GM11168 (cell line): Measurements from ENCODE around the gene FRMD4A.

ENCODE experiments used
- in situ Hi-C: fragments of 300-500 bp; cut with MboI; formaldehyde crosslinking; loops from one replicate; pipeline ENCODE4 v1.12.0; 2022; ENCODE audit warnings: low sequenced_read_pairs; ENCODE audit not compliant: unreplicated experiment

FRMD4A gene

DNA sequence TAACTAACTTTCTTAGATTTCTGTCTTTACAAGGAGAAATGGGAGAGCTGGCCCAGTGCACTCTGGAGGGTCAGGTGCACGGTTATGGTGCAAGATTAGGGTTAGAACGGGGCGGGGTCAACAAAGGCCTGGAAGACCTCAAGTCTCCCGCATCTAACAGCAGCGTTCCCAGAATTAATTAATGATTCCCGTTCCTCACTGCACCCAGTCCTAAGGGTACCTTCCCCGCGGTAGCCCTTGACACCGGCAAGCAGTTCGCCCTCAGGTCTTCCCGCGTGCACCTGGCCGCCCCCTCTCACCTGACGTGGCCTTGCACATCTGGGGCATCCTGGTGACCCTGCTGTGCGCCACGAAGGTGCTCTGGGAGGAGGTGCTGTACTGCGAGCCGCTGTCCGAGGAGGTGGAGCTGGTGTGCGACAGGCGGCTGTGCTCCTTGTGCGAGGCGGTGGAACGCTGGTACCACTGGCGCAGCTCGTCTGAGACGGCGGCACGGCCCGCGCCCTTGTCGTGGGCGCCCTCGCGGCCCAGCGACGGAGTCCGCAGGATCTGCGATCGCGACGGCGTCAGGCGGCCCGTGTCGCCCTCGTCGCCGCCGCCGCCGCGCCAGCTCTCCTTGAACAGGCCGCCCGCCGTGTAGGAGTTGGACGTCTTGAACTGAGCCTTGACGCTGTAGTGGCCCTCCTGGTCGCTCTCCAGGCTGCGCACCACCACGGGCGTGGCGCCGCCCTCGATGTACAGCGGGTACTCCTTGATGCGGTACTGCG is 674.2 kb downstream of the FRMD4A start:
- in situ Hi-C loops = no loop called here

GRCh38 chr10:13654846-13655245 is 675.9 kb downstream of the FRMD4A start:
- in situ Hi-C loops = no loop called here

GRCh38 chr10:13654118-13654830 is 676.5 kb downstream of the FRMD4A start:
- in situ Hi-C loops = no loop called here

DNA sequence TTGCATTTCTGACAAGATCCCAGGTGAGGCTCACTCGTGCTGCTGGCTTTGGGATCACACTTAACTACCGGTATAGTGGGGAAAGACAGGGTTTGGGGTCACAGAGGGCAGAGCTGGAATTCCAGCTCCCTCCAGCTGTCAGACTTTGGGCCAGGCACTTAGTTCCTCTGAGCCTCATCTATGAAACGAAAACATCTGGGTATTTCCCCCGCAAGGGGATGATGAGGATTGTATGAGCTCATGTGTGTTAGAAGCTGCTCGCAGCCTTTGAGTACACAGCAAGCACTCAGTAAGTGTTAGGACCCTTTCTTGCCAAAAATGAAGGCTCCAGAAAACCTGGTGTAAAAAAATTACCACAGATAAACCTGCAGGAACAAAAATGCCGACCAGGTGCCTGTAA is 677.9 kb downstream of the FRMD4A start:
- in situ Hi-C loops = no loop called here

- in situ Hi-C loops = no loop called here
Observed at GRCh38 chr10:13651969-13652720, 678.6 kb downstream of the FRMD4A start.

- in situ Hi-C loops = no loop called here
Observed at GRCh38 chr10:13650961-13651360, 679.8 kb downstream of the FRMD4A start.

GRCh38 chr10:13649844-13650520 is 680.7 kb downstream of the FRMD4A start:
- in situ Hi-C loops = loop anchor here (5.0 kb wide), 1 partner anchor 127 kb away; no protein-coding TSS in a partner anchor

DNA sequence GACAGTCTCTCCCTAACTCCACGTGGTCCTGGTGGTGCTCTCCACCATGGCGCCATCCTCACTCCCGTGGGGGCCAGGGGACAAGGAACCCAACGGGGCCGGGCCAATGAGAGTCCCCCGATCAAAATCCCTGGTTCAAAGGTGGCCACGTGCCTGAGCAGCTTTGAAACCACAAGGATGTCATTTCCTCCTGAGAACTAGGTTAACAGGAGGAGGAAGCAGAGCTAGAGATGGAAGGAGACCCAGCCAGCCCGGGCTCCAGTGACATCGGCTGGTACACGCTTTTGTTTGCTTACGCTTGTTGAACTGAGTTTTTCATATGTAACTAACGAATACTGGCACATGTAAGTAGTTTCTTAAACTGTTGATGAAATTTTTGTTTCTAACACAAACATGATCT is 682.3 kb downstream of the FRMD4A start:
- in situ Hi-C loops = loop anchor here (5.0 kb wide), 1 partner anchor 129 kb away; no protein-coding TSS in a partner anchor

GRCh38 chr10:13644866-13645265 is 685.9 kb downstream of the FRMD4A start:
- in situ Hi-C loops = loop anchor here (5.0 kb wide), 1 partner anchor 132 kb away; no protein-coding TSS in a partner anchor

DNA sequence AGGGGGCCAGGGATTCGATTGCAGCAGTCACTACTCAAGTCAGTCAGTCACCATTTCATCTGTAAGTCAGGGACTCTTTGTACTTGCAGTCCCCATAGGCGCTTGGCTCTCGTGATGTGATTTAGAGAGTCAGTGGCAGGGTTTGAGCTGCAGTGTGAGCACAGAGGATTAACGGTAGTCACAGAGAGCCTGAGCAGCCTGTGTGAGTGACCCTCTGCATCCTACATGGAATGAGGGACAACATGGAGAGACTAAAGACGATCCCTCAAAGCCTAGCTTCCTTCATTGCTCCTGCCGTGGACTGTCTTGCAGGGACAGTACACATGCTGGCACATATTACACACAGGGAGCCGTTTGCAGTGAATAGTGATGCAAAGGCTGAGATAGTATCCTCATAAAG is 687.7 kb downstream of the FRMD4A start:
- in situ Hi-C loops = no loop called here

DNA sequence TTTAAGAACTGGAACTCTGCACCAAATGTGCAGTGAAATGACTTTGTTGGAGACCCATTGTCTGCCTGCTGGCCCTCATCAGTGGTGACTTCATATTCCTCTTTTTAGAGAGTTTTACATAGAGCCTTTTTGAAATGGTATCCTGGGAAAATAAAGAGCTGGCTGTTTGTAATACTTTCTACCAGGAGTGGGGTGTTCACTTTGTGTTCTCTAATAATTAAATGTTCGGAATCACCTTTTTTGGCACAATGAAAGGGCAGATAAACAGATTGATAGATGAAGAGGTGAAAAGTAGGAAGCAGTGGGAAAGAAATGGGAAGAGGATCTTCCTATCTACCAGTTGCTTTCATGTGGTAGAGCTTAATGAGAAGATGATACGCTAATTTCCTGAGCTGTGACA is 688.4 kb downstream of the FRMD4A start:
- in situ Hi-C loops = no loop called here

DNA sequence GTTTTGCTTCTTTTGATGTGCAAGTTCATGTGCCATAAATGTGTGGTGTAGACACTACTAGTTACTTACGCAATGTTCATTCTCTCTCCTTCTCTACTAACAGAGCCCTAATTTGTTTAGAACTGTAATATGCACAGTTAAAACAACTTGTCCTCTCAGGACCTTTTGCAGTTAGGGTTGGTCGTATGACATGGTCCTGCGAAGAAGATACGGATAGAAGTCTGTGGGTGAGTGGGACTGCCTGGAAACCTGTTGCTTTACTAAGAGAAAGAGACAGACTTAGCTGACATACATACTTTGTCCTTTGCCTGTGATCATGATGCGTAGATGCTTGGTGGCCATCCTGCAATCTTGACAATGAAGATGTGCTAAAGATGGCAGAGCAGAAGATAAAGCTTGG is 692.8 kb downstream of the FRMD4A start:
- in situ Hi-C loops = no loop called here

DNA sequence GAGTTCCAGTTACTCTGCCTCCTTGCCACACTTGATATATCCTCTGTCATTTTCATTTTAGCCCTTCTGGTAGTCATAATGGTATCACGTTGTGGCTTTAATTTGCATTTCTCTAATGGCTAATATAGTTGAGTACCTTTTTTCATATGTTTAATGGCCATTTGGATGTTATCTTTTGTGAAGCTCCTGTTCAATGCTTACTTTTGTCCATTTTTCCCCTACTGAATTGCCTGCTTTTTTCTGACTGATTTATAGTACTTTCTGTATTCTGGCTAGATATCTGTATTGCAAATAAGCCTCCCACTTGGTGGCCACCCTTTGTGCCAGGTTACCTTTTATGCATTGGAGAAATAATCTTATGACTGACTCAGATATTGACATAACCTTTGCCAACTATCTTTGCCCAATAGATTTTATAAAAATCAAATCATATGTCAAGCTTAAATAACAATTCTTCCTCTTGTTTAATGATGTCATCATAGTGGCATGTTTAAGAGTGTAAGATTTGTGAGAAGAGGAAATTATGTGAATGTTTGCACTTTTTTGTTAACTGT is 693.3 kb downstream of the FRMD4A start:
- in situ Hi-C loops = no loop called here

DNA sequence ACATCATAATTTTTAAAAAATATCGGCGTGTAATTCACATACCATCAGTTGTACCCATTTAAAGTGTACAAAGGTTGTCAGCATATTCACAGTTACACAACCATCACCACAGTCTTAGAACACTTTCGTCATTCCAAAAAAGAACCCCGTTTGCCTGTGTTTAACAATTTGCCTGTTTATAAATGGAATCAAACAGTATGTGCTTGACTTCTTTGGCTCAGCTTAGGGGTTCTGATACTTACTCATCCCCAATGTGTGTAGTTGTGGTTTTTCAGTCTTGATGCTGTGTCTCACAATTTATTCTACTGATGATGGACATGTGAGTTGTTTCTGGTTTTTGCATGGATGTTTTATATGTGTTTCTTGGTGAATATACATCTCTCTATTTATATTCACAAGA is 693.9 kb downstream of the FRMD4A start:
- in situ Hi-C loops = no loop called here

DNA sequence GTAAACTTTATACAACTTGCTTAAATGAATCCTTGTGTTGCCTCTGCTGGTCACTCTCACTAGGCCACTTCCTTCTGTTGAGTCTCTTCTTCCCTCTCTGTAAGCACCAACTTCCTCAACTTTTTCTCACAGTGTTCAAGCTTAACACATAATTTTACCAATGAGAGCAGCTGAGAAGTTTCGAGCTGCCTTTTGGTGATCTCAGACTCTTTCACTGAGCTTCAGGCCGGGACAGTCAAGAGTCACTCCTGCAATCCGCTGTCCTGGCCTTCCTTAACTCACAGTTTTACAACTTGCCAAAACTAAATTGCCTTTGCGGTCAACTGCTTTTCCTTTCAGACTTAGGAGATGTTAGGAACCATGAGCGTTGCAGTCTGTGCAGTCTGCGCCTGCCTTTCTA is 696.5 kb downstream of the FRMD4A start:
- in situ Hi-C loops = no loop called here

- in situ Hi-C loops = no loop called here
Observed at GRCh38 chr10:13633689-13634088, 697.0 kb downstream of the FRMD4A start.

- in situ Hi-C loops = no loop called here
Observed at GRCh38 chr10:13632884-13633440, 697.8 kb downstream of the FRMD4A start.

GRCh38 chr10:13632440-13632839 is 698.3 kb downstream of the FRMD4A start:
- in situ Hi-C loops = no loop called here

DNA sequence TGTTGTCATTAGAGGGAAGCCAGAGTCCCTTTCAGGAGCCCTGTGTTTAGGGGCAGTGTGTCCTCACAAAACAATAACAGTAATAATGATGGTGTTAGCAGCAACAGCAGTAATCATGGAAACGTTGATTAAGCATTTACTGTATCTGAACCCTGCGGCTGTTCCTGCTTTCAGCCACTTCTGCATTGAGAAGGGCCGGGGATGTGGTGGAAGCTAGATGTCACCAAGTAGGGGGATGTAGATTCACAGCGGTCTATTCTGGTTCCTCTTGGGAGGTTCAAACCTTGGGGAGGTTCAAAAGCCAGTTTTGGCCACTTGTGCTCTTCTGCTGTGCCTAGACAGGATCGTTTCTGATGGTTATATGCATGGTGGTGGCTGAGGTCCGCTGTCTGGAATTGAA is 699.1 kb downstream of the FRMD4A start:
- in situ Hi-C loops = no loop called here

- in situ Hi-C loops = no loop called here
Observed at GRCh38 chr10:13630231-13630630, 700.5 kb downstream of the FRMD4A start.
